ENCODE data around the gene DDRGK1.
A peak's percentile ranks its signal among the peaks of the same experiment; 100 is the strongest.

DDRGK1 gene

DNA sequence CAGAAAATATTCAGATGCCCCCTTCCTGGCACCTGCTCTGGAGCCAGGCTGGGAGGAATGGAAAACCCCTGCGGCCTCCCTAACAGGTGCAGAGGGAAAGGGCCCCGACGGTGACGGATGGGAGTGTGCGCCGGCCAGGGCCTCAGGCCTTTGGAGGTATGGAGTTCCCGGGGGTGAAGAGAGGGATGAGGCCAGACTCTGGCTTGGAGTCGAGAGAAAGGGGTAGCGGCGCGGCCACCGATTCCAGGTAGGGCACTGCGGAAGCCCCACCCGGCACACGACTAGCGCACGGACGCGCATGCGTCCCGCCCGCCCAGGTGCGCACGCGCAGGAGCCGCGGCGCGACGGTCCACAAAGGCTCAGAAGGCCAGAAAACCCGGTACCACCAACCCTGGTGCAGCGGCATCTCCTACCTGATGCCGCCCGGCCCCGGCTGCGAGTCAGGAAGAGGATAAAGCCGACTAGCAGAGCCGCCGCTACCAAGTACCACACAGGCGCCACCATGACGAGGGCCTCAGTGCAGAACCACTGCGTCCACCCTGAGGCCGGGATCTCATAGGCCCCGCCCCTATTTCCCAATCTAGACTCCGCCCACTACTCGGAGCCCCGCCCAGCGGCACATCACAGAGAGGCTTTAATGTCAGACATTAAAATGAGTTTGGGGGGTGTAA, at the start of gene DDRGK1:
Gene DDRGK1, minus strand, starts transcription at position 559 of the 671 bp plus-strand sequence. Its CDS starts 55 bp downstream, at position 504.
- DNase-seq: peak; percentile 93

DNA sequence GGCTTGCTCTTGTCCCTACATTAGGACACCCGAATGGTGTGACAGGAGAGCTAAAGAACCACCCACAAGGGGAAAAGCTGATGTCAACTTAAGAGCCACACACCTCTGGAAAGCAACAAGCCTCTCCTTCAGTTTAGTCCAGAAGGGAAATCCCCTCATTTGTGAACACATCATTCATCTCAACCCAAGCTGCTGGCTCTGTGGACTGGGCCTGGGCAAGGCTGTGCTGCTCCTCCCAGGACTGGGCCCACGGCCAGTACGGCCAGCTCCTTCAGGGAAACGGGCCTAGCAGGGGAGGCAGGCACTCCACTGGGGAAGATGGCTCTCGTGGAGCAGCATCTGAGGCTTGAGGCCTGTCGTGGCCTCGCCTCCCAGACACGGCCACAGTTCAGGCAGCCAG, 47.3 kb upstream of the DDRGK1 start:
- DNase-seq: peak; percentile 31

DNA sequence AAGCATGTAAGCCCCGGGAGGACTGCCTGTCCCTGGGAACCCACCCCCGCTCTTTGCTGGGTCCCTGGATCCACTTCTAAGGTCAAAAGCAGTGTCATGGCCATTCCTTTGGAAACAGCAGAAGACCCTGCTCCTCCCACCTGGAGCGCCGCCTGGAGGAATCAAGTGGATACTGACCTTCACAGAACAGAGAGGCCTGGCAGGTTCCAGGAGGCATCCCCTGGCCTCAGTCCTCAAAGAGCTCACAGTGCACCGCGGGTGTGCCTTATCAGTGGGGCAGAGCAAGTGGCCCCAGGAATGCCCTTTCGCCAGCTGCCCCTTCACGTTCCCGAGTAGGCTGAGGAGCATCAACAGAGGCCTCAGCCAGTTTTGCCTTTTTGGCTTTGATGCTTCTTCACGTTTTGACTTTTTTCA, 45.6 kb upstream of the DDRGK1 start:
- no peak for DNase-seq

DNA sequence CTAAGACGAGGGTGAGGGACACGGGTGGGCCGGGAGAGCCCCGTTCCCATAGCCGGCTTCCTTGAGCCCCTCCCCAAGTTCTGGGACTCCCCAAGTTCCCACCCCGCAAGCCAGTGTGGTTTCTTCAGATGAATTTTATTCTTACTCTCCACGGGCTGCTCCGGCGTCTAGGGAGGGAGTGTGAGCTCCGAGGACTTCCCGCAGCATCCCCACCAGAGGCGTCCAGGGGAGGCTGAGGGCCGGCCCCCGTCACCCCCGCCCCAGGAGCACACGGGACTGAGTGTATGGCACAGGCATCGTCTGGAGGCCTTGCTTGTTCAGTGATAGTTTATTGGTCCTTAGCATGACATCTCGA, 44.5 kb upstream of the DDRGK1 start:
- no peak for DNase-seq

DNA sequence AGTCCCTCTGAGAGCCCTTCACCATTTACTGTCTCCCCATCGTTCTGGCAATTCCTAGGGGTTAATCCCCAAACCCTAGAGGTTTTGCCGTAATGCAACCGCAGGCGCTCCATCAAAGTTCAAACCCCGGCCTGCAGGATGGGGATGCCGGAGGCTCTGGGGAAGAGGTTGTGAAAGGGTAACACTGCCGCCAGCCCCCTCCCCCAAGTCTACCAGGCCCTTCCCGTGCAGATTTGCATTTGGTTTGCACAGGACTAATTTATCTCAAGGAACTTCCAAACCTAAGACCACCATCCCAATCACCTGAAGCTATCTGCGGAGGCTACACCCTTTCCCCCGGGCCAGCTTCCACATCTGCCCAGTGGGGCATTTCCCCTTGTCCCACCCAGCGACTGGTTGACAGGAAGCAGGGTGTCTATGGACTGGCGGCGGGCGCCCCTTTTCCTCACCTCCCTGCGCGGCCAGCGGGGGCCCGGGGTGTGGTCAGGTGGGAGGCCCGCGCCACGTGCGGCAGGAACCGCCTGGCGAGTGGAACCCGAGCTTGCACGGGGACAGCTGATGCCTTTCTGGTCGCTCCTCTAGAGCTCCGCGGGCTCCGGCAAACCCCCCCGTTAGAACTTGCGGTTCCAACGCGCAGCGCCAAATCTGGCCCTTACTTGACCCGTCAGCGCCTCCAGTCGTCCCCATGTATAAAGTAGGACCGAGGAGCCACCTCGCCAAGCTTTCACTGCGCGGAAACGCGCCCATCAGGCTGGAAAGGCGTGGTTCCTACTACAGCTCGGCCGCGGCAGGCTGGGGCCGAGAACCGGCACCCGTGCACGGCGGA, 43.9 kb upstream of the DDRGK1 start:
- no peak for DNase-seq

DNA sequence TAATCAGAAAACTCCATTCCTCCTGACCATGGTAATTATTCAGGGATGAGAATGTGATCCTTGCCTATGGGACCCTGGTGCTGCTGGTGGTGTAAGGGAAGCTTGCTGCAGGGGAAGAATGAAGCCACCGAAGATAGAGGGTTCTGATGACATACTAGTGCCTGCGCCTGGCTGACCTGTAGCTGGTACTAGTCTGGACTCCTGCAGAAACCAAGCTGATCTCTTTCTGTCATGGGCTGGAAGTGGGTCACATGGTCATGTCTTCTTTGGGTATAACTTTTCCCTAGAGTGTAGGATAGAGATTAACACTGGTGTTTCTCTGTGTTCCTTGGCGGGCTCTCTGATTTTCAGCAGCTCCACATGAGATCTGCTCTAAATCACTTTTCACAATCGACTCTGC, 43.2 kb upstream of the DDRGK1 start:
- DNase-seq: no peak

DNA sequence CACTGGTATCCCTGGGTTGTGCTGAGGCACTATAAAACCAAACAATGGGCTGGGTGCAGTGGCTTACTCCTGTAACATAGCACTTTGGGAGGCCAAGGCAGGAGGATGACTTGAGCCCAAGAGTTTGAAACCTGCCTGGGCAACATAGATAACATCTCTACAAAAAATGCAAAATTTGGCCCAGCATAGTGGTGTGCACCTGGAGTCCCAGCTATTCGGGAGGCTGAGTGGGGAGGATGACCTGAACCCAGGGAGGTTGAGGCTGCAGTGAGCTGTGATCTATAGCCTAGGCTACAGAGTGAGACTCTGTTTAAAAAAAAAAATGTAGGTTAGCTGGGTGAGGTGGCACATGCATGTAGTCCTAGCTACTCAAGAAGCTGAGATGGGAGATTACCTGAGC, 42.2 kb upstream of the DDRGK1 start:
- DNase-seq: no peak

DNA sequence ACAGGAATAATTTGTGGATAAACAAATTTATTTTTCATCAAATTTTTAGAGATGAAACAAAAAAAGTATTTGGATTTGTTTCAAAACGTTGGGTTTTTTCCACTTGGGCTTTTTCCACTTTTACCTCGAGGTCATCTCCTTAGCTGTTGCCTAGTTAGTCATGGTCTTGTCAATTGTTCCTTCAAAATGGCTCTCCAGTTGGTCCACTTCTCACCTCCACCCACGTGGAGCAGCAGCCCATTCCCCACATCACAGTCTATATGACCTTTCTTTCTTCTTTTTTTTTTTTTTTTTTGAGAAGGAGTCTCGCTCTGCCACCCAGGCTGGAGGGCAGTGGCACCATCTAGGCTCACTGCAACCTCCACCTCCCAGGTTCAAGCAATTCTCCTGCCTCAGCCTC, 41.2 kb upstream of the DDRGK1 start:
- no peak for DNase-seq

DNA sequence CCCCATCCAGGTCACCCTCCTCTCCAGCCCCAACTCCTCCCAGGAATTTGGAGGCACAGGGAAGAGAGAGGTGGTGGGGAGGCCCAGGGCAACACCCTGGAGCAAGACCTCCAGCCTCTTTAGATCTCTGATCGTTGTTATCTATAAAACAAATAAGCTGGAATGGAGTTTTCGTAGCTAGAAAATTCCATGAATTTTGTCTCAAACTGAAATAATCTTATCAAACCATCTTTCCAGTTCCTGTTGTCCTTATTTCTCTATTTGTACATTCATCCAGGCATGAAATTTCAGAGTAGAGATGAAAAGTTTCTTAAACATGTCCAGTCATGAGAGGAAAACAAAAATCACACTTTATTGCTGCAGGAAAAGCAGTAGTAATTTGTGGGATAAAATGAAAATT, 40.7 kb upstream of the DDRGK1 start:
- DNase-seq: no peak

DNA sequence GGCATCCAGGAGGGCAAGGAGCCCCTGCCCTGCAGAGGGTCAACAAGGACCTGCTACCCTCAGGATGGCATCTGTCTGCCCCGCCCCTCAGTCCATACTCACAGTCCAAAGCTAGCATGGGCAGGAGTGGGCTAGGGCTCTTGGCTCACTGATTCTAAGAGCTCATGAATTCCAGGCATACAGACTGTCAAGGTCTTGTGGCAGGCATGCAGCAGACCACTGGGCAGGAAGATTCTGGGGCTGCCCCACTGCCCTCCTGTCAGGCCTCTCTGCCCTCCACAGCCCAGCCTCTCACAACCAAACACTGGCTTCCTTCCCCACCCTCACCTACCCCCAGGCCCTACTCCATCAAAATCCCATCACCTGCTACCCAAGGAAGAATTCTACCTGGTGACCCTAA, 40.1 kb upstream of the DDRGK1 start:
- no peak for DNase-seq

DNA sequence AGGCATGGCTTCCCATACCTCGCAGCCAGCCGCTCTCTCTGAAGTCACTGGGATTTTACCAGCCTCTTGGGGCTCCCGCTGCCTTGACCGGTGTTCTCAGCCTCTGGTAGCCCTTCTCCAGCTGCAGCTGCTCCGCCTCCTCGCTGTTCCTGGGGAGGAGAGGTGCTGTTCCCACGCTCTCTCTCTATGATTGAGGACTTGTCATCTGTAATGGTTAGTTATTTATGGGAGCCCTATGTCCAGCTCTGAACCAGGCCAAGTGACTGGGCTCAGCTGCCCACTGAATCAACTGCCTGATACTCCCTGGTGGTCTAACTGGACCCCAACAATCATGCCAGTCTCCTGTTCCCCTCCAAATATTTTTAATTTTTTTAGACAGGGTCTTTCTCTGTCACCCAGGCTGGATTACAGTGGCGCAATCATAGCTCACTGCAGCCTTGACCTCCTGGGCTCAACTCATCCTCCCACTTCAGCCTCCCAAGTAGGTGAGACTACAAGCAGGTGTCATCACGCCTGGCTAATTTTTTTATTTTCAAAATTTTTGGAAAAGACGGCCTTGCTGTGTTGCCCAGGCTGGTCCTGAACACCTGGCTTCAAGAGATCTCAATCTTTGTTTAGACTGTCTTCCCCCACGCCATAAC, 39.4 kb upstream of the DDRGK1 start:
- no peak for DNase-seq

DNA sequence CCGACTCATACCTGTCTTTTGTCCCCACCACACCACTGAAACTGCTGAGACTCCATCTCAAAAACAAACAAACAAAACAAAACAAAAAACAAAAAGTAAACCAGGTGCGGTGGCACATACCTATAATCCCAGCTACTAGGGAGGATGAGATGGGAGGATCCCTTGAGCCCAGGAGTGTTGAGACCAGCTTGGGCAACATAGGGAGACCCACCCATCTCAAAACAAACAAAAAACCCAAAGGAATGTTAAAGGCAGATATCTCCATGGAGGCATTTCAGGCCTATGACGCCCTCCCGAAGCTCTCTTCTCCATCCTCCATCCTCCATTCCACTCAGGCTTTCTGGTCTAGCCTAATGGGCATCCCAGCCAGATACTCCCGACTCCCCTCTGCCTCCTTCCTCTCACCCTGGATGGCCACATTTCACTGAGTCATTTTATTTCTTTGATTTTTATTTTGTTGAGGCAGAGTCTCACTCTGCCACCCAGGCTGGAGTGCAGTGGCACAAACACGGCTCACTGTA, 37.8 kb upstream of the DDRGK1 start:
- no peak for DNase-seq

DNA sequence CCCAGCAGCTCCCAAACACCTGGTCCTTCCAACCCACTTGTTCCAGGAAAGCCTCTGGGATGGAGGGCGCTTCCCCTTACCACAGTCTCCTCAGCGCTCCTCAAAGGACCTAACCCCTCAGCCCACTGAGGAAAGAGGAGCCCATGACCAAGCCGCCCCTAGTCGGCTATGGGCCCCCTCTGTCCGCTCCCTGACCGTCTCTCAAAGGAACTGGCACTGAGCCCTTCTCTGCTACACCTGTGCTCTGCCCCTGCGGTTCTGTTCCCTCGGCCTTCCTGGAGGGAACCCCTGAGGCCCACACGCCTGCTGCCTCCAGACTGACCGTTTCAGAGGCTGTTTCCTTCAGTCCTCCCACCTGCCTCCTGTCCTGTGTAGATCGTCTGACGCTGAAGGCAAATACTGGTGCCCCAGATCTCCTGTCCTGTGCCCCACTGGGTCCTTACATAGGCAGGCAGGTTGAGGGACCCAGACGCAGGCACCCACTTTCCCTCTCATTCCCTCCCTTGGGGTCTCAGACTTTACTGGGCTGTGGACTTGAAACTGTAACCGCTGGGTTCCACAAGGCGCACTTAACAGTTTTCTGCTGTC, 36.4 kb upstream of the DDRGK1 start:
- DNase-seq: no peak

DNA sequence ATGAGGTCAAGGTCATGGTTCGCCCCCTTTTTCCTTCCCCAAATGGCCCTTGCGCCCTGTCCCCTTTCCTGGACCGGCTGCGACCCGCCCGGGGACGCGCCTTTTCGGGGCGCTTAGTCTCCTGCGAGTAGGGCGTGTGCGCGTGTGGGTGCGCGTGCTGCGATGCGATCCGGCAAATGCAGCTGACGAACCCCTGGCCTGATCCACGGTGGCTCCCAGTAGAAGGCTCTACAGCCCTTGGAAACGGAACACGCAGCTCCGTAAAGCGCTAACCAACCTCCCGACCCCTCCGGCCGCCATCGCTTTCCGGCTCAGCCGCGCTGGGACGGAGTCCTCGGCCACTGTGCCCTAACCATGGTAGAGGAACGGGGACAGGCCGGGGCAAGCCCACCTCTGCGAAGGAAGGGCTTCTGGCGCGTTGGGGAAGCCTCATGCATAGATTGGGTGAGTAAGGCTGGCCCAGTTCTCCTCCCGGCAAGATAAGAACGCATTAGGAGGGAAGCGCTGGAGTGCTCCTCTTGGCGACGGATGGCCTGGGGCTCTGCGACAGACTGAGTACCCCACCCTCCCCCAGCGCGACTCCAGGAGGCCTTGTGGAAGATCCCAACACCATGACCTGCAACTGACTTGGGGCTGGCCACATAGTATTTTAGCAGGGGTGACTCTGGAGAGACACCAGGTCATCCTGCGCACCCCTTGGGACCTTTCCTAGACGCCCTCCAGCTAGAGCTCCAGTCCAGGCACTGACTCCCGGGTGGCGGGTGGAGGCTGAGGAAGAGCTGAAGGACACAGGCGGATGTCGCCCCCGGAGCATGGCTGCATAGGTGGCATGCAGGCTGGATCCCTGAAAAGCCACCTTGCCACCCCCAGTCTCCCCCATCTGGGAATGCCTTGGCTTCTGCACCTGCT, 35.6 kb upstream of the DDRGK1 start:
- DNase-seq: no peak

DNA sequence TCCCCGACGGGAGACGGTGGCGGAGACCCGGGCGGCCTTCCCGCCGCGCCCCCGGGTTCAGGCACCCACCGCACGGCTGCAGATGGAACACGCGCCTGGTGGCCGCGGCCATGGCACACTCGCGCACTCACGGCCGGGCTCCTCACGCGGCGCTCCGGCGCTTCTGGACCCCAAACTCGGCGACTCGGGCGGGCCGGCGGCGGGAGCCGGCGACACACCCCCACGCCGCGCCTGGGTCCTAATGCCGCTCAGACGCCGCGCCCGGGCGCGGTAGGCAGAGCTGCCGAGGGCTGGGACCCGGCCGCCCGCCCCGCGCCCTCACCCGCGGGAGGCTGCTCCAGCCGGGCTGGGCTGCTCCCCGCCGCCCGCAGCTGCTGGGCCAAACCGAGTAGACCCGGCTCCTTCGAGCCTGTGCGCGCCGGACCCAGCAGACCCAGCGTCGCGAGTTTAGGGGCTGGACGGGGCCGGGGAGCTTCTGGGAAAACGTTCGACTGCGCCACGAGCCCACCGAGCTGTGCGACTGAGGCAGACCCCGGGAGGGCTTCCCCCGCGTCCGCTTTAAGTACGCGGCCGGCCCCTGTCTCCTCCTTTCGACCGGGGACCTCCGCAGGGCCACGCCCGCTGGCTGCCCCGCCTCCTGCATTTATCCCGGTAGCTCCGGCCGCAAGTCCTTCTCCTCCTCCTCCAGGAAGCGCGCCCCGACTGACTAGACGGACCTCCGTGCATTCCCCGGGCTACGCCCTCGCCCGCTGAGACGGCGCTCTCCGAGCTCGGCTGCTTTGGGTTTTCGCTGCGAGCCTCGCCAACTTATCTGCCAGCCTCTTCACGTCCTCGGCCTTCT, 34.8 kb upstream of the DDRGK1 start, which contains the start of gene SLC4A11:
Gene SLC4A11, minus strand, starts transcription at position 165 of the 841 bp plus-strand sequence. Its CDS starts 53 bp downstream, at position 112.
- no peak for DNase-seq

DNA sequence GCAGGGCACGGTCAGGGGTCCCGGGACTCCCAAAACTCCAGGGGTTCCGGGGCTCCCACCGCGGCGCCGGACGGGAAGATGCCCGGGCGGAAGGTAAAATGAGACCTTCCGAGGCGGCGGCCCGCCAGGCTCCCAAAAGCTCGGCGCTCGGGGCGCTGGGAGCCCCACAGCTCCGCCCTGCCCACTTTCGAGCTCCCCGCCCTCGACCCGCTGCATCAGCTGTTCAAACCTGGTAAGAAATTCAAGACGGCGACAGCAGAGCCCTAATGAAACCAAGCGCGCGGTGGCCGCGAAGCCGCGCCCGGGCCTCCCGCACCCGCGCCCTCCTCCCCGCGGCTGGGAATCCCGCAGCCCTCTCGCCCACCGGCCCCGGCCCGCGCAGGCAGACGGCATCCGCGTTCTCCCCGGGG, 34.1 kb upstream of the DDRGK1 start:
- no peak for DNase-seq

DNA sequence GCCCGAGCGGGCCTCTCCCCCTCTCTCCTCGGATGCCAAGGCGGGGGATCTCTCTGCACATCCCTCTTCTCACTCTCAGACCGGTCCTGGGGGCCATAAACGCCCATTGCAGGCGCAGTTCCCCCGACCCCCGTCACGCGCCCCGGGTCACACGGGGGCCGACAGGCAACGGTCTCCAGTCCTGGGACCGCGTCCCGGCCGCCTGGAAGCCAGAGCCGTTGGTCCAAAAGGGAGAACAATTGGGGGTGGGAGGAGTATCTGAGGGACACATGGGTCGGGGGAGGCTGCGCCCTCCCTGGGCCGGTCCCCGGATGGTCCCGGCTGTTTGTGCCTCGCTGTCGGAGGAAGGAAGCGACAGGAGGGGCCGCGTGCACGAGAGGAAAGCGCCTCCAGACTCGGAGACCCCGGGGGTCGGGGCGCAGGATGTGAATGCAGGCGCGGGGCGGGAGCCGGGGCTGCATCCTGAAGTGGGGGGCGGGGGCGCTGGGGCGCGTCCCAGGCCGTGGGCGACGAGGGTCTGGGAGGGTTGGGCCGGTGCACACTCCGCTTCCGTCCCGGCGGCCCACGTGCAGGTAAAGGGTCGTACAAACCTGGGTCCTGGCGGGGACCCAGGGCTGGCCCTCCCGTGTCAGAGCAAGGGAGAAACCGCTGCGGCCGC, 33.6 kb upstream of the DDRGK1 start:
- DNase-seq: no peak

DNA sequence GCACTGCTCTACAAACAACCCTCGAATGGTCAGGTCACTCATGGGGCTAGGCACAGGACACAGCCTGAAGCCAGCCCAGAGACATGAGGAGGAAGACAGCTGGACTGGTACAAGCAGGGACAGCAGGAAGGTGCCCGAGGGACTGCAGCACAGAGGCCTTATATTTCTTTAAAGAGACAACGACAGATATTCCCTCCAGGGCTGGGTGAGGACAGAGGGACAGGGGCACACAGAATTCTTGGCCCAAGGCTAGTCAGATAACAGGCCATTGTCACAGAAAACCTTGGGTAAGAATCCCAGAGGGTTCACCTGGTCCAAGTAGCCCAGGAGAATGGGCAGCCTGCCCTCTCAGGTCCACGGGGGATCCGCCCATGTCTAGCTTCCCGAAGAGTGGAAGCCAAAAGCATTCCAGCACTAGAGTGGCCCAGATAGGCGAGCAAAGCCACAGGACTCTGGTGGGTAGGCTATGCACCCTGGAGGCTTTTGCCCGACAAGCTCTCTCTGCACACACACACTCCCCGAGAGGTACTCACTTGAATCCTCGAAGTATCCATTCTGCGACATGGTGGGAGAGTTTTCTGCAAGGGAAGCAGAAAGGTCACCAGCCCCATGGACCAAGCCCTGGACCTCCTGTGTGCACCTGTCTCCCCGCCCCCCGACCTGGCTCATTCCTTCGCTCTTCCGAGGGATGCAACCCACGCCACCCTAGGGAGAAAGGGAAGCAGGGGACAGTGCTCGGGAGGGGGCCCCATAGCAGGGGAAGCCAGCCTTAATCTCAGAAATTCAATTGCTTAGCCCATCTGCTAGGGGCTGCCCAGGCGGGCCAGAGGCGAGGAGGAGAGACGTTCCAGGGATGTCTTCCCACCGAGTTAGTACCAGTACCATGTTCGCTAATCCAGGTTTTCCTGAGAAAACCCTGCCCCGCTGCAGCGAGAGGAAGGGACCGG, 32.8 kb upstream of the DDRGK1 start:
- no peak for DNase-seq

DNA sequence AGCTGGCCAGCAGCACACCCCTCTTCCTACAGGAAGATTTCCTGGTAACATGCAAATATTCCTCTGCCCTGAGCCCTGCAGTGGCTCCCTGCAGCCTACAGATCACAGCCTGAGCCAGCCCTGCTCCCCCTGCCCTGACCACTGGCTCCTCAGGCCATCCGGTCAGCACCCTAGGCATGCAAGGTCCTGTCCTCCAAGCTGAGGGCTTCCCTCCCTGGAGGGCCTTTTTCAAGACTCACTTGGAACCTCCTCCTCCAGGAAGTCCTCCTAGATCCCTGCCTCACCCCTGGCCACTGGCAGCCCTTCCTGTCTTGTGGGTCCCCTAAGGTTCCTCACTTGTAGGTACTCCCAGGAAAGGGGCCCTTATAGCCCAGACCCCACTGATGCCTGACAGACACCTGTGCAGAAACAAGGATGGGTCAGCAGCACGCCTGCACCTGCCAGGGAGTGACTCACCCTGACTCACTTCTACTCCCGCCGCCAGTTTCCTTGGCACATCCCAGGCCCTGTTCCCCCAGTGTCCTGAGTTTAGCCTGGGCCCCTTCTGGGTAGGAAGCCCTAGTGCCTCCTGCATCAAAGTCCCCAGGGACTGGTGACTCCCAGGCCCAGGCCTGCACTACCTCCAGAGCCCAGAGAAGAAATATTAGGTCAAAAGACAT, 31.3 kb upstream of the DDRGK1 start:
- no peak for DNase-seq

Measured in midbrain (tissue), 1 donor.